ENCODE measurements around the gene PLD4. TPM values are rescaled to one million over a fixed set of nuclear protein-coding genes. Genes with fewer than 3 reads are reported as not detected.
"Not testable (repeated sequence)": the region's sequence is repeated elsewhere in the genome, so short reads cannot be mapped to it uniquely, and the experiment has no call there.

PLD4 gene
- total RNA-seq, 1 experiment from 2014 or later = not detected

DNA sequence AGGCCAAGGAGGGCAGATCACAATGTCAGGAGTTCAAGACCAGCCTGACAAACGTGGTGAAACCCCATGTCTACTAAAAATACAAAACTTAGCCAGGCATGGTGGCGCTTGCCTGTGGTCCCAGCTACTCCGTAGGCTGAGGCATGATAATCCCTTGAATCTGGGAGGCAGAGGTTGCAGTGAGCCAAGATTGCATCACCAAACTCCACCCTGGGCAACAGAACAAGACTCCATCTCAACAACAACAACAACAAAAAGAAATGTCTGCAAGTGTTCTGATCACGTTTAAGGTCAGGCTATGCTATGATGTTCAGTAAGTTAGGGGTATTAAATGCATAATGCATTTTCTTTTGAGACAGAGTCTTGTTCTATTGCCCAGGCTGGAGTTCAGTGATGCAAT is 6.7 kb upstream of the PLD4 start:
- Histone ChIP-seq H3K36me3 (ENCODE audit: low read depth) (no peaks in the 10 kb centered on the region), H3K9me3 (ENCODE audit: insufficient read depth, low read depth) (no peaks in the 10 kb centered on the region), H2AFZ (no peak overlapping the region), H4K20me1 (ENCODE audit: insufficient read depth) (no peaks in the 10 kb centered on the region), H3K27ac (no peak overlapping the region), H3K79me2 (ENCODE audit: low read depth) (no peaks in the 10 kb centered on the region), H3F3A (ENCODE audit: insufficient read depth, low read depth) (no peaks in the 10 kb centered on the region), H3K27me3 (ENCODE audit: insufficient read depth, low read depth) (peaks cover 31% of the 10 kb centered on the region), H3K4me2 (no peak overlapping the region), H3K9me2 (ENCODE audit: insufficient read depth) (no peaks in the 10 kb centered on the region), H3K4me3 (no peak overlapping the region), H3K4me1 (replicated peaks; ENCODE audit: insufficient read depth) (no peaks in the 10 kb centered on the region)
- intact Hi-C loops (cut with micrococcal nuclease; ENCODE audit: unreplicated experiment) = no loop called here
- ChIA-PET POLR2A (ENCODE audit: unreplicated experiment) (no interaction called here), CTCF (no interaction called here)
- no TSS peak for BruUV-seq (replicated peaks)
- no peak for DNase-seq
- TF ChIP-seq, protein P1, sequence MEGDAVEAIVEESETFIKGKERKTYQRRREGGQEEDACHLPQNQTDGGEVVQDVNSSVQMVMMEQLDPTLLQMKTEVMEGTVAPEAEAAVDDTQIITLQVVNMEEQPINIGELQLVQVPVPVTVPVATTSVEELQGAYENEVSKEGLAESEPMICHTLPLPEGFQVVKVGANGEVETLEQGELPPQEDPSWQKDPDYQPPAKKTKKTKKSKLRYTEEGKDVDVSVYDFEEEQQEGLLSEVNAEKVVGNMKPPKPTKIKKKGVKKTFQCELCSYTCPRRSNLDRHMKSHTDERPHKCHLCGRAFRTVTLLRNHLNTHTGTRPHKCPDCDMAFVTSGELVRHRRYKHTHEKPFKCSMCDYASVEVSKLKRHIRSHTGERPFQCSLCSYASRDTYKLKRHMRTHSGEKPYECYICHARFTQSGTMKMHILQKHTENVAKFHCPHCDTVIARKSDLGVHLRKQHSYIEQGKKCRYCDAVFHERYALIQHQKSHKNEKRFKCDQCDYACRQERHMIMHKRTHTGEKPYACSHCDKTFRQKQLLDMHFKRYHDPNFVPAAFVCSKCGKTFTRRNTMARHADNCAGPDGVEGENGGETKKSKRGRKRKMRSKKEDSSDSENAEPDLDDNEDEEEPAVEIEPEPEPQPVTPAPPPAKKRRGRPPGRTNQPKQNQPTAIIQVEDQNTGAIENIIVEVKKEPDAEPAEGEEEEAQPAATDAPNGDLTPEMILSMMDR (conservative IDR thresholded peaks at IDR 0.05) = no peak
- TF ChIP-seq EZH2 (IDR thresholded peaks at IDR 0.05; ENCODE audit: low read depth) = no peak

DNA sequence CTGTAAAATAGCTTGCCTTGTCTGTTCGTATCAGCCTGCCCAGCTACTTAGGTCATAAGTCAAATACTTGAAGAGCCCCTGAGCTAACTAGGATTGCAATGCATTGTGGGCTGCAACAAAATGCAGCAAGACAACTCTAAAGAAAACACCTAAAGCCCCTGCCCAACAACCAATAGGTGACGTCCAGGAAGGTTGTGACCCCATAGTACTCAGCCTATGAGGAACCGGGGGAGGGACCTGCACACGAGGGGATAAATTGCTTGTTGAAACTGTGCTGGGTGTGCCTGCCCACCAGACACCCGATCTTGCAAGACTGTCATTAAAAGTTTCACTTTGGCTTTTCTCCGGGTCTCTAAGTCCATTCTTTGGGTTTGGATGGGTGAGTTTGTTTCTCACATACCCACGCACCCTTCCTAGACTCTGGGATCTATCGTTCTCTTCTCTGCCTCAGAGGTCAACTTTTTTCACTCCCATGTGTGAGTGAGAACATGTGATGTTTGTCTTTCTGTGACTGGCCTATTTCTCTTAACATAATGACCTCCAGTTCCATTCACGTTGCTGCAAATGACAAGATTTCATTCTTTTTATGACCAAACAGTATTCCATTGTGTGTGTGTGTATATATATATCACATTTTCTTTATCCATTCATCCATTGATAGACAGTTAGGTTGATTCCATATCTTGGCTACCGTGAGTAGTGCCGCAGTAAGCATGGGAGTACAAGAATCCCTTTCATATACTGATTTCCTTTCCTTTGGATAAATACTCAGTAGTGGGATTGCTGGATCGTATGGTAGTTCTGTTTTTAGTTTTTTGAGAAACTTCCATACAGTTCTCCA is 5.3 kb upstream of the PLD4 start:
- H3K27ac ChIP-seq; H3K9me3 ChIP-seq (ENCODE audit: insufficient read depth, low read depth); H3K4me1 ChIP-seq (replicated peaks; ENCODE audit: insufficient read depth); intact Hi-C loops (cut with micrococcal nuclease; ENCODE audit: unreplicated experiment); POLR2A ChIA-PET (ENCODE audit: unreplicated experiment); H3K4me2 ChIP-seq; H3K9me2 ChIP-seq (ENCODE audit: insufficient read depth); H3F3A ChIP-seq (ENCODE audit: insufficient read depth, low read depth); H2AFZ ChIP-seq; BruUV-seq (replicated peaks); CTCF ChIA-PET; H4K20me1 ChIP-seq (ENCODE audit: insufficient read depth); H3K36me3 ChIP-seq (ENCODE audit: low read depth); DNase-seq; H3K4me3 ChIP-seq; H3K79me2 ChIP-seq (ENCODE audit: low read depth): not testable (repeated sequence)
- peaks cover 20% of the 10 kb centered on the region for H3K27me3 ChIP-seq (ENCODE audit: insufficient read depth, low read depth)

DNA sequence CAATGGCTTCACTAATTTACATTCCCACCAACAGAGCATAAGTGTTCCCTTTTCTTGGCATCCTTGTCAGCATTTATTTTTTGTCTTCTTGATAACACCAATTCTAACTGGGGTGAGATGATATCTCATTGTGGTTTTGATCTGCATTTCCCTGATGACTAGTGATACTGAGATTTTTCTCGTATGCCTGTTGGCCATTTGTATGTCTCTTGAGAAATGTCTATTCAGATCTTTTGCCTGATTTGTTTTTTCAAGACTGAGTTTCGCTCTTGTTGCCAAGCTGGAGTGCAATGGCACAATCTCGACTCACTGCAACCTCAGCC is 4.7 kb upstream of the PLD4 start:
- POLR2A ChIA-PET (ENCODE audit: unreplicated experiment) = no interaction called here
- Histone ChIP-seq H3K36me3 (ENCODE audit: low read depth) (no peaks in the 10 kb centered on the region), H3K27ac (no peak overlapping the region), H3K79me2 (ENCODE audit: low read depth) (no peaks in the 10 kb centered on the region), H3K9me2 (ENCODE audit: insufficient read depth) (no peaks in the 10 kb centered on the region), H3K9me3 (ENCODE audit: insufficient read depth, low read depth) (no peaks in the 10 kb centered on the region), H3K4me3 (no peak overlapping the region), H3K4me2 (no peak overlapping the region), H3K4me1 (replicated peaks; ENCODE audit: insufficient read depth) (no peaks in the 10 kb centered on the region), H3K27me3 (ENCODE audit: insufficient read depth, low read depth) (peaks cover 14% of the 10 kb centered on the region), H3F3A (ENCODE audit: insufficient read depth, low read depth) (no peaks in the 10 kb centered on the region), H2AFZ (no peak overlapping the region), H4K20me1 (ENCODE audit: insufficient read depth) (no peaks in the 10 kb centered on the region)
- DNase-seq = no peak
- BruUV-seq (replicated peaks) = no TSS peak
- TF ChIP-seq, protein P1 (conservative IDR thresholded peaks at IDR 0.05) = no peak
- TF ChIP-seq EZH2 (IDR thresholded peaks at IDR 0.05; ENCODE audit: low read depth) = no peak
- intact Hi-C loops (cut with micrococcal nuclease; ENCODE audit: unreplicated experiment) = no loop called here
- CTCF ChIA-PET = no interaction called here

Data from PC-9 (cell line).